Measurements from ENCODE around the gene ECSCR.

DNA sequence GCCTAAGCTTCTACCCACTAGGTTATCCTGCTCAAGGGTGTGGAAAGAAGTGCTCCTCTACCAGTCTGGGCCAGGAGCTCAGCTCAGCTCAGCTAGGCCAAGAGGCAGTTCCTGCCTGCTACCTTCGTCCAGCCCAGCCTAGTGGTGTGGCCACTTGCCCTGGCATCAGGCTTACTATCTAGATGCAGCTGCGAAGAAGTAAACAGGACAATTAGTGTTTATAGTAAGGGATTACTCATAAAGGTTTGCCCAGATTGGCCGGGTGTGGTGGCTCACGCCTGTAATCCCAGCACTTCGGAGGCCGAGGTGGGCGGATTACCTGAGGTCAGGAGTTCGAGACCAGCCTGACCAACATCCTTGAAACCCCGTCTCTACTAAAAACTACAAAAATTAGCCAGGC is 45.9 kb downstream of the ECSCR start:
- TF ChIP-seq POLR2AphosphoS5 (IDR thresholded peaks at IDR 0.05) (no peak), POLR2A (IDR thresholded peaks at IDR 0.05) (no peak)
